GM21367 (cell line): ENCODE data around the gene MMP23B.

ENCODE experiments used
- ATAC-seq: cut with Tn5 transposase; IDR thresholded peaks from one replicate; pipeline ENCODE4 v1.9.1; 2021; ENCODE audit not compliant: unreplicated experiment

Gene MMP23B

GRCh38 chr1:1618396-1619068 is 13.4 kb upstream of the MMP23B start:
- no peak for ATAC-seq

- ATAC-seq = no peak
These were observed 12.0 kb upstream of the MMP23B start for GRCh38 chr1:1619917-1620361.

- ATAC-seq = no peak
These were observed 11.4 kb upstream of the MMP23B start for GRCh38 chr1:1620433-1621139.

GRCh38 chr1:1621173-1622009 is 10.6 kb upstream of the MMP23B start:
- no peak for ATAC-seq

GRCh38 chr1:1622010-1622787 is 9.8 kb upstream of the MMP23B start:
- no peak for ATAC-seq

- ATAC-seq = no peak
These were observed 9.2 kb upstream of the MMP23B start for GRCh38 chr1:1622788-1623094.

GRCh38 chr1:1623181-1623630 is 8.8 kb upstream of the MMP23B start:
- ATAC-seq = no peak

GRCh38 chr1:1623631-1624442 is 8.1 kb upstream of the MMP23B start:
- ATAC-seq = no peak

GRCh38 chr1:1624443-1625403 is 7.2 kb upstream of the MMP23B start:
- no peak for ATAC-seq

GRCh38 chr1:1625404-1625775 is 6.6 kb upstream of the MMP23B start:
- ATAC-seq = no peak

GRCh38 chr1:1625824-1626206 is 6.2 kb upstream of the MMP23B start:
- no peak for ATAC-seq

- ATAC-seq = no peak
These were observed 5.5 kb upstream of the MMP23B start for GRCh38 chr1:1626207-1627141.

GRCh38 chr1:1627261-1627828 is 4.6 kb upstream of the MMP23B start:
- no peak for ATAC-seq

GRCh38 chr1:1627829-1628753 is 3.9 kb upstream of the MMP23B start:
- ATAC-seq = no peak

GRCh38 chr1:1628754-1629429 is 3.1 kb upstream of the MMP23B start:
- no peak for ATAC-seq
